A673 (cell line): ENCODE results near the gene PWWP2A. TPM values are rescaled to one million over a fixed set of nuclear protein-coding genes. Genes with fewer than 3 reads are reported as not detected.

Source experiments
- BruUV-seq: library from RNA; stranded (reverse); fragments of 400-500 nt; replicated peaks from 2 replicates; lab custom pipeline; 2021; lab: Mats Ljungman, UMichigan
- CTCF ChIA-PET: fragments of 300-600 bp; sonication (Branson Sonifier 250); formaldehyde crosslinking; loops from one replicate; lab custom pipeline; 2022; ENCODE audit warnings: antibody characterized with exemption; lab: Charles Lee
- POLR2A ChIA-PET: fragments of 300-600 bp; sonication (Branson Sonifier 250); formaldehyde crosslinking; loops from one replicate; lab custom pipeline; 2022; ENCODE audit warnings: antibody characterized with exemption; ENCODE audit not compliant: low non-redundant PET; lab: Charles Lee
- DNase-seq: peaks from one replicate; pipeline ENCODE4 v3.0.0-alpha.2; 2015; ENCODE audit warnings: low spot score
- H3K27ac ChIP-seq: fragments of 200-600 bp; sonication (generic); 2 replicates; pipeline ENCODE4 v1.5.1; 2016; ENCODE audit warnings: mixed run types, low read depth, mild to moderate bottlenecking, mixed read lengths, antibody characterized with exemption, low read length; ENCODE audit not compliant: poor library complexity, severe bottlenecking
- H3K27me3 ChIP-seq: fragments of 200-600 bp; sonication (generic); replicated peaks from 2 replicates; pipeline ENCODE4 v1.6.1; 2017; ENCODE audit warnings: mixed run types, low read depth, mild to moderate bottlenecking, mixed read lengths, antibody characterized with exemption, low read length; ENCODE audit not compliant: insufficient read depth, poor library complexity
- H3K36me3 ChIP-seq: fragments of 200-600 bp; sonication (generic); 2 replicates; pipeline ENCODE4 v1.6.1; 2016; ENCODE audit warnings: mixed run types, mild to moderate bottlenecking, mixed read lengths, antibody characterized with exemption, low read length; ENCODE audit not compliant: insufficient read depth, poor library complexity, severe bottlenecking
- H3K4me1 ChIP-seq: fragments of 200-600 bp; sonication (generic); 2 replicates; pipeline ENCODE4 v1.6.1; 2017; ENCODE audit warnings: mixed run types, mild to moderate bottlenecking, mixed read lengths, antibody characterized with exemption, low read length; ENCODE audit not compliant: insufficient read depth, poor library complexity, severe bottlenecking
- H3K4me3 ChIP-seq: fragments of 200-600 bp; sonication (generic); 2 replicates; pipeline ENCODE4 v1.5.1; 2016; ENCODE audit warnings: low read depth, mixed run types, mild to moderate bottlenecking, mixed read lengths, low read length; ENCODE audit not compliant: poor library complexity, severe bottlenecking
- H3K9me3 ChIP-seq: fragments of 200-600 bp; sonication (generic); 2 replicates; pipeline ENCODE4 v1.6.1; 2016; ENCODE audit warnings: mixed run types, low read depth, mild to moderate bottlenecking, mixed read lengths, antibody characterized with exemption, low read length; ENCODE audit not compliant: poor library complexity, severe bottlenecking
- CTCF ChIP-seq: fragments of 300-800, 200-600 bp; sonication (generic); conservative IDR thresholded peaks from 2 replicates; pipeline ENCODE4 v1.5.1; 2017; ENCODE audit warnings: low read depth, mild to moderate bottlenecking, antibody characterized with exemption, low read length, moderate library complexity, mixed read lengths
- EZH2 ChIP-seq: fragments of 200-600 bp; sonication (generic); IDR thresholded peaks from 2 replicates; pipeline ENCODE4 v1.6.1; 2017; ENCODE audit warnings: borderline replicate concordance, low read depth, mild to moderate bottlenecking, mixed read lengths, antibody characterized with exemption, low read length; ENCODE audit not compliant: poor library complexity, severe bottlenecking
- intact Hi-C: fragments of 100-400 bp; cut with micrococcal nuclease; formaldehyde crosslinking; loops from one replicate; pipeline ENCODE4 v1.10.0; 2022; ENCODE audit not compliant: unreplicated experiment
- total RNA-seq: library from RNA; stranded (reverse); gene quantifications from 2 replicates; pipeline ENCODE4 v1.2.3, GENCODE V29; 2021

The PWWP2A gene
- total RNA-seq, 1 experiment from 2014 or later: 17.7 TPM

GRCh38 chr5:160158087-160158486, 38.8 kb upstream of the PWWP2A start:
- BruUV-seq: no TSS peak
- Histone ChIP-seq H3K27me3 (no peaks in the 10 kb centered on the region), H3K9me3 (no peaks in the 10 kb centered on the region), H3K27ac (no peak overlapping the region), H3K36me3 (no peaks in the 10 kb centered on the region), H3K4me1 (no peaks in the 10 kb centered on the region), H3K4me3 (no peak overlapping the region)
- POLR2A ChIA-PET: no interaction called here
- CTCF ChIA-PET: no interaction called here
- intact Hi-C loops: no loop called here
- no peak for TF ChIP-seq EZH2
- TF ChIP-seq CTCF: no peak
- DNase-seq: no peak

GRCh38 chr5:160155017-160155750, 35.9 kb upstream of the PWWP2A start:
- BruUV-seq: no TSS peak

GRCh38 chr5:160152901-160153300, 33.7 kb upstream of the PWWP2A start:
- Histone ChIP-seq H3K4me3 (no peak overlapping the region), H3K27ac (no peak overlapping the region), H3K4me1 (no peaks in the 10 kb centered on the region), H3K9me3 (no peaks in the 10 kb centered on the region), H3K27me3 (no peaks in the 10 kb centered on the region), H3K36me3 (no peaks in the 10 kb centered on the region)
- no peak for DNase-seq
- no TSS peak for BruUV-seq
- intact Hi-C loops: no loop called here
- CTCF ChIA-PET: no interaction called here
- POLR2A ChIA-PET: no interaction called here
- TF ChIP-seq EZH2 (no peak), CTCF (no peak)

More at GRCh38 chr5:160155017-160155750, 35.9 kb upstream of the PWWP2A start:
- Histone ChIP-seq H3K9me3 (no peaks in the 10 kb centered on the region), H3K27me3 (no peaks in the 10 kb centered on the region), H3K4me1 (no peaks in the 10 kb centered on the region), H3K27ac (no peak overlapping the region), H3K4me3 (no peak overlapping the region), H3K36me3 (no peaks in the 10 kb centered on the region)
- ChIA-PET CTCF (no interaction called here), POLR2A (no interaction called here)
- DNase-seq: peak; percentile 25
- TF ChIP-seq EZH2: no peak
- intact Hi-C loops: no loop called here
